Natural killer cell (primary cell): ENCODE measurements around the gene TMEM43. TPM values are rescaled to one million over a fixed set of nuclear protein-coding genes. Genes with fewer than 3 reads are reported as not detected.

ENCODE experiments used
- ATAC-seq, 3 donors: fragments of 150-1000 bp in 2 of 3; fragments of 200-7000 bp in 1 of 3; cut with Tn5 transposase; 1 replicate in 1 of 3; 2 replicates in 2 of 3; pipeline ENCODE4 v1.10.0; 2021; ENCODE audit warnings: mild to moderate bottlenecking in 2 of 3, moderate library complexity in 2 of 3
- DNase-seq, 2 donors: peaks; one replicate each; pipeline versions ENCODE4 v3.0.0 to v3.0.0-alpha.2; 2013 to 2021; ENCODE audit warnings: mixed read lengths in 1 of 2
- H3K27ac ChIP-seq: one replicate; pipeline ENCODE4 v1.5.1; 2013; ENCODE audit warnings: mild to moderate bottlenecking, low read length
- H3K27me3 ChIP-seq: one replicate; pipeline ENCODE4 v1.6.1; 2013; ENCODE audit warnings: low read length; ENCODE audit not compliant: control insufficient read depth, insufficient read depth
- H3K36me3 ChIP-seq: one replicate; pipeline ENCODE4 v1.6.1; 2013; ENCODE audit warnings: low read length; ENCODE audit not compliant: control insufficient read depth, insufficient read depth
- H3K4me1 ChIP-seq: one replicate; pipeline ENCODE4 v1.6.1; 2013; ENCODE audit warnings: low read length; ENCODE audit not compliant: control insufficient read depth, insufficient read depth
- H3K4me3 ChIP-seq: one replicate; pipeline ENCODE4 v1.5.1; 2013; ENCODE audit warnings: low read length
- H3K9me3 ChIP-seq: one replicate; pipeline ENCODE4 v1.6.1; 2013; ENCODE audit warnings: low read length; ENCODE audit not compliant: control insufficient read depth, insufficient read depth
- H3K27ac Mint-ChIP-seq, 2 donors: one replicate each; pipeline ENCODE4 v1.8.0; 2022; ENCODE audit warnings: mild to moderate bottlenecking in 2 of 2, mixed read lengths in 2 of 2, moderate library complexity in 1 of 2
- H3K27me3 Mint-ChIP-seq, 2 donors: one replicate each; pipeline ENCODE4 v1.8.0; 2022; ENCODE audit warnings: low read depth in 2 of 2, mixed read lengths in 2 of 2
- H3K36me3 Mint-ChIP-seq: one replicate; pipeline ENCODE4 v1.8.0; 2022; ENCODE audit warnings: mixed read lengths
- H3K4me1 Mint-ChIP-seq, 2 donors: one replicate each; pipeline ENCODE4 v1.8.0; 2022; ENCODE audit warnings: mixed read lengths in 2 of 2
- H3K4me3 Mint-ChIP-seq: one replicate; pipeline ENCODE4 v1.8.0; 2022; ENCODE audit warnings: mild to moderate bottlenecking, moderate library complexity, mixed read lengths
- H3K9me3 Mint-ChIP-seq, 2 donors: one replicate each; pipeline ENCODE4 v1.8.0; 2022; ENCODE audit warnings: mixed read lengths in 2 of 2
- CTCF ChIP-seq: fragments of 200-600 bp; IDR thresholded peaks from one replicate; pipeline ENCODE4 v1.8.0; 2022; ENCODE audit warnings: antibody characterized with exemption
- WGBS: methylation state at CpG from one replicate; pipeline ENCODE4 v1.1.7; 2013; ENCODE audit warnings: missing lambda C conversion rate; ENCODE audit not compliant: insufficient coverage; 5-methylcytosine and 5-hydroxymethylcytosine counted together
- intact Hi-C: fragments of 100-400 bp; cut with micrococcal nuclease; formaldehyde crosslinking; loops from one replicate; pipeline ENCODE4 v1.14.2; 2022
- total RNA-seq, 4 donors: library from RNA; stranded (reverse); fragments of 120-200 nt in 1 of 4; gene quantifications; one replicate each; pipeline versions ENCODE4 v1.2.3 to v1.2.4, GENCODE V29; 2013 to 2022

TMEM43 gene
- total RNA-seq, 3 donors from 2014 or later (not counting 1 experiment from before 2014, with no cell fraction given), result 49.5 to 61.1 (median 54.1) TPM

- no peak for DNase-seq
- ATAC-seq, result no peak
- no CpG with 5 or more reads among the region's 2 CpGs for WGBS
- Mint-ChIP-seq H3K4me1 (peaks cover 28 to 30% of the 10 kb centered on the region in 2 donors), H3K4me3 (no peak overlapping the region), H3K27ac (peak overlapping the region in 1 of 2 donors; percentile 44), H3K27me3 (no peaks in the 10 kb centered on the region), H3K36me3 (peaks cover 50% of the 10 kb centered on the region), H3K9me3 (no peaks in the 10 kb centered on the region)
- H3K4me1 ChIP-seq, result peaks cover 8% of the 10 kb centered on the region
- H3K27me3 ChIP-seq, result no peaks in the 10 kb centered on the region
- intact Hi-C loops, result no loop called here
- H3K27ac ChIP-seq, result no peak overlapping the region
- no peaks in the 10 kb centered on the region for H3K9me3 ChIP-seq
- peaks cover 73% of the 10 kb centered on the region for H3K36me3 ChIP-seq
- no peak overlapping the region for H3K4me3 ChIP-seq
- TF ChIP-seq CTCF, result no peak
Measured at GRCh38 chr3:14170531-14171159, 45.8 kb downstream of the TMEM43 start.

- H3K27ac ChIP-seq, result no peak overlapping the region
- Mint-ChIP-seq H3K36me3 (peaks cover 37% of the 10 kb centered on the region), H3K4me3 (no peak overlapping the region), H3K27me3 (no peaks in the 10 kb centered on the region), H3K9me3 (no peaks in the 10 kb centered on the region), H3K4me1 (peaks cover 36 to 38% of the 10 kb centered on the region in 2 donors), H3K27ac (no peak overlapping the region)
- WGBS, result 93% methylated on average over 5 of the region's 5 CpGs
- H3K27me3 ChIP-seq, result no peaks in the 10 kb centered on the region
- no peak for DNase-seq
- no peak overlapping the region for H3K4me3 ChIP-seq
- peaks cover 55% of the 10 kb centered on the region for H3K36me3 ChIP-seq
- intact Hi-C loops, result no loop called here
- H3K4me1 ChIP-seq, result peaks cover 21% of the 10 kb centered on the region
- TF ChIP-seq CTCF, result no peak
- H3K9me3 ChIP-seq, result no peaks in the 10 kb centered on the region
- ATAC-seq, result no peak
Measured at GRCh38 chr3:14172496-14172895, 47.6 kb downstream of the TMEM43 start.

- no peak overlapping the region for H3K4me3 Mint-ChIP-seq
Measured at GRCh38 chr3:14174483-14174882, 49.6 kb downstream of the TMEM43 start.

More at GRCh38 chr3:14174483-14174882, 49.6 kb downstream of the TMEM43 start:
- peak overlapping the region; percentile 80 to 99 for H3K27ac Mint-ChIP-seq
- no peak overlapping the region for H3K4me3 ChIP-seq
- peaks cover 36% of the 10 kb centered on the region for H3K36me3 ChIP-seq
- peaks cover 30% of the 10 kb centered on the region for H3K4me1 ChIP-seq
- no peaks in the 10 kb centered on the region for H3K9me3 ChIP-seq
- DNase-seq (no peak), ATAC-seq (no peak)
- H3K9me3 Mint-ChIP-seq, result no peaks in the 10 kb centered on the region
- H3K27ac ChIP-seq, result no peak overlapping the region
- WGBS, result 100% methylated on average over 1 of the region's 2 CpGs
- H3K36me3 Mint-ChIP-seq, result peaks cover 22% of the 10 kb centered on the region
- no peaks in the 10 kb centered on the region for H3K27me3 Mint-ChIP-seq
- no peak for TF ChIP-seq CTCF
- intact Hi-C loops, result no loop called here
- H3K4me1 Mint-ChIP-seq, result peaks cover 52 to 57% of the 10 kb centered on the region in 2 donors
- H3K27me3 ChIP-seq, result no peaks in the 10 kb centered on the region
